Measurements from ENCODE around the gene CDH11.

Gene CDH11

GRCh38 chr16:64977206-64977920, 144.5 kb downstream of the CDH11 start:
- H3K27ac ChIP-seq = no peak overlapping the region
- no peaks in the 10 kb centered on the region for H3K27me3 ChIP-seq (ENCODE audit: insufficient read depth, low read depth, severe bottlenecking)
- no peaks in the 10 kb centered on the region for H3K36me3 ChIP-seq
- TF ChIP-seq, protein P1, sequence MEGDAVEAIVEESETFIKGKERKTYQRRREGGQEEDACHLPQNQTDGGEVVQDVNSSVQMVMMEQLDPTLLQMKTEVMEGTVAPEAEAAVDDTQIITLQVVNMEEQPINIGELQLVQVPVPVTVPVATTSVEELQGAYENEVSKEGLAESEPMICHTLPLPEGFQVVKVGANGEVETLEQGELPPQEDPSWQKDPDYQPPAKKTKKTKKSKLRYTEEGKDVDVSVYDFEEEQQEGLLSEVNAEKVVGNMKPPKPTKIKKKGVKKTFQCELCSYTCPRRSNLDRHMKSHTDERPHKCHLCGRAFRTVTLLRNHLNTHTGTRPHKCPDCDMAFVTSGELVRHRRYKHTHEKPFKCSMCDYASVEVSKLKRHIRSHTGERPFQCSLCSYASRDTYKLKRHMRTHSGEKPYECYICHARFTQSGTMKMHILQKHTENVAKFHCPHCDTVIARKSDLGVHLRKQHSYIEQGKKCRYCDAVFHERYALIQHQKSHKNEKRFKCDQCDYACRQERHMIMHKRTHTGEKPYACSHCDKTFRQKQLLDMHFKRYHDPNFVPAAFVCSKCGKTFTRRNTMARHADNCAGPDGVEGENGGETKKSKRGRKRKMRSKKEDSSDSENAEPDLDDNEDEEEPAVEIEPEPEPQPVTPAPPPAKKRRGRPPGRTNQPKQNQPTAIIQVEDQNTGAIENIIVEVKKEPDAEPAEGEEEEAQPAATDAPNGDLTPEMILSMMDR (IDR thresholded peaks at IDR 0.05; ENCODE audit: low read depth, low read length) = no peak
- no peaks in the 10 kb centered on the region for H3K9me3 ChIP-seq (ENCODE audit: severe bottlenecking)
- no peak for DNase-seq
- H3K4me3 ChIP-seq (ENCODE audit: low read depth, low read length) = no peak overlapping the region

- no peaks in the 10 kb centered on the region for H3K9me3 ChIP-seq (ENCODE audit: severe bottlenecking)
- H3K36me3 ChIP-seq = no peaks in the 10 kb centered on the region
- no peak overlapping the region for H3K27ac ChIP-seq
- no peak overlapping the region for H3K4me3 ChIP-seq (ENCODE audit: low read depth, low read length)
- H3K27me3 ChIP-seq (ENCODE audit: insufficient read depth, low read depth, severe bottlenecking) = no peaks in the 10 kb centered on the region
- TF ChIP-seq, protein P1 (IDR thresholded peaks at IDR 0.05; ENCODE audit: low read depth, low read length) = no peak
- DNase-seq = no peak
Measured at GRCh38 chr16:64975821-64976220, 146.0 kb downstream of the CDH11 start.

DNA sequence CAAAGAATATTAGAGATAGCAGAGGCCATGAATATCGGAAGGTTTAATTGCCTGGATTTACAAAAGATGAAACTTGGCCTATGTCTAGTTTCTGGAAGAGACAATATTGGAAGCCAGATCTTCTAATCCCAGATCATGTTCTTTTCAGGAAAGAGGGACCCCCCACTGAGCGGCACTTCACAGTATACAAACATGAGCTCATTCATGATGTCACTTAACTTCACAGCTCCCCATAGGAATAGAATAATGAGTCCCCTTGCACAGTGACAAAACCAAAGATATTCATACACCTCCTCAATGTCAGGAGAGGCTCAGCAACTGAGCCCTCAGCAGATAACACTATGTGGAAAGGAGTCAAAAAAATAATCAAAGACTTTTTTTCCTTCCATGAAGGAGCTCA, 147.5 kb downstream of the CDH11 start:
- H3K36me3 ChIP-seq = no peaks in the 10 kb centered on the region
- H3K9me3 ChIP-seq (ENCODE audit: severe bottlenecking) = no peaks in the 10 kb centered on the region
- H3K4me3 ChIP-seq (ENCODE audit: low read depth, low read length) = no peak overlapping the region
- no peaks in the 10 kb centered on the region for H3K27me3 ChIP-seq (ENCODE audit: insufficient read depth, low read depth, severe bottlenecking)
- H3K27ac ChIP-seq = no peak overlapping the region
- no peak for DNase-seq
- TF ChIP-seq, protein P1 (IDR thresholded peaks at IDR 0.05; ENCODE audit: low read depth, low read length) = no peak

DNA sequence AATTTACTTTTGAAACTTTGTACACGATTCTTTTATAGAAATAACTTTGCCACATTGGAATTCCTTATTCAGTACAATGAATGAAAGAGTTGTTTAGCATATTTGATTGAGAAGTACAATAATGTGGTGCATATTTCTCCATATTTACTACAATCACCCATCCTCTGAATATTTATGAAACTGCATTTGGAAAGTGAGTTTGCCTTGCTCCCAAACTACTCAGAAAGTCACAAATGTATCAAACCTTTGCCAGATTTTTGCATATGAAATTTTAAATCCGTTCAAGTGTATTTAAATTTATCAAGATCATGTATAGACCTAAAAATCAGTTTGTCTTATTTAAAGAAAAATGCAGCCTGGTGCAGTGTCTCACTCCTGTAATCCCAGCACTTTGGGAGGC, 148.7 kb downstream of the CDH11 start:
- Histone ChIP-seq H3K9me3 (ENCODE audit: severe bottlenecking) (no peaks in the 10 kb centered on the region), H3K27ac (no peak overlapping the region), H3K27me3 (ENCODE audit: insufficient read depth, low read depth, severe bottlenecking) (no peaks in the 10 kb centered on the region), H3K36me3 (no peaks in the 10 kb centered on the region), H3K4me3 (ENCODE audit: low read depth, low read length) (no peak overlapping the region)
- TF ChIP-seq, protein P1 (IDR thresholded peaks at IDR 0.05; ENCODE audit: low read depth, low read length) = no peak
- no peak for DNase-seq

GRCh38 chr16:64971171-64971570, 150.7 kb downstream of the CDH11 start:
- Histone ChIP-seq H3K4me3 (ENCODE audit: low read depth, low read length) (no peak overlapping the region), H3K36me3 (no peaks in the 10 kb centered on the region), H3K27me3 (ENCODE audit: insufficient read depth, low read depth, severe bottlenecking) (no peaks in the 10 kb centered on the region), H3K27ac (no peak overlapping the region), H3K9me3 (ENCODE audit: severe bottlenecking) (no peaks in the 10 kb centered on the region)
- DNase-seq = no peak
- TF ChIP-seq, protein P1 (IDR thresholded peaks at IDR 0.05; ENCODE audit: low read depth, low read length) = no peak

- TF ChIP-seq, protein P1 (IDR thresholded peaks at IDR 0.05; ENCODE audit: low read depth, low read length) = no peak
- no peak overlapping the region for H3K27ac ChIP-seq
- no peak overlapping the region for H3K4me3 ChIP-seq (ENCODE audit: low read depth, low read length)
- H3K27me3 ChIP-seq (ENCODE audit: insufficient read depth, low read depth, severe bottlenecking) = no peaks in the 10 kb centered on the region
- H3K9me3 ChIP-seq (ENCODE audit: severe bottlenecking) = no peaks in the 10 kb centered on the region
- DNase-seq = no peak
- no peaks in the 10 kb centered on the region for H3K36me3 ChIP-seq
Measured at GRCh38 chr16:64969221-64969620, 152.6 kb downstream of the CDH11 start.

Data from WERI-Rb-1 (cell line).